Fibroblast of upper back skin (primary cell): ENCODE measurements around the gene KRT15.
A peak's percentile ranks its signal among the peaks of the same experiment; 100 is the strongest.

ENCODE experiments used
- DNase-seq: peaks from one replicate; pipeline ENCODE4 v3.0.0-alpha.2; 2013

Gene KRT15

GRCh38 chr17:41503202-41503601 is 15.5 kb downstream of the KRT15 start:
- no peak for DNase-seq

GRCh38 chr17:41500131-41500911 is 18.4 kb downstream of the KRT15 start:
- peak; percentile 57 for DNase-seq

- no peak for DNase-seq
Measured at GRCh38 chr17:41499714-41500113, 19.0 kb downstream of the KRT15 start.

- DNase-seq: no peak
Measured at GRCh38 chr17:41498276-41498675, 20.4 kb downstream of the KRT15 start.

- peak; percentile 78 for DNase-seq
Measured at GRCh38 chr17:41496803-41497484, 21.7 kb downstream of the KRT15 start.

- DNase-seq: peak; percentile 29
Measured at GRCh38 chr17:41494524-41494923, 24.2 kb downstream of the KRT15 start.

- peak; percentile 37 for DNase-seq
Measured at GRCh38 chr17:41492771-41493170, 25.9 kb downstream of the KRT15 start.

GRCh38 chr17:41492351-41492750 is 26.3 kb downstream of the KRT15 start:
- no peak for DNase-seq

- no peak for DNase-seq
Measured at GRCh38 chr17:41491476-41491875, 27.2 kb downstream of the KRT15 start.

GRCh38 chr17:41490000-41490990 is 28.4 kb downstream of the KRT15 start:
- no peak for DNase-seq

- no peak for DNase-seq
Measured at GRCh38 chr17:41489531-41489930, 29.2 kb downstream of the KRT15 start, which contains the start of gene KRT36. TSS of gene KRT36 (minus strand) at chr17:41489910. CDS start at chr17:41489864, 46 bp downstream.

GRCh38 chr17:41486809-41487530 is 31.7 kb downstream of the KRT15 start:
- DNase-seq: no peak

- no peak for DNase-seq
Measured at GRCh38 chr17:41486316-41486715, 32.4 kb downstream of the KRT15 start.

GRCh38 chr17:41484920-41485904 is 33.5 kb downstream of the KRT15 start:
- no peak for DNase-seq

- DNase-seq: no peak
Measured at GRCh38 chr17:41483991-41484826, 34.5 kb downstream of the KRT15 start.

- no peak for DNase-seq
Measured at GRCh38 chr17:41483531-41483930, 35.2 kb downstream of the KRT15 start.

GRCh38 chr17:41481036-41481435 is 37.7 kb downstream of the KRT15 start, which contains the start of gene KRT35:
TSS of gene KRT35 (minus strand) at chr17:41481151. CDS start at chr17:41481097, 54 bp downstream.
- no peak for DNase-seq

GRCh38 chr17:41480581-41480980 is 38.1 kb downstream of the KRT15 start:
- no peak for DNase-seq

- DNase-seq: no peak
Measured at GRCh38 chr17:41480136-41480535, 38.6 kb downstream of the KRT15 start.

GRCh38 chr17:41478237-41478636 is 40.5 kb downstream of the KRT15 start:
- DNase-seq: no peak
